Stimulated activated CD4-positive, alpha-beta T cell treated with anti-CD3 and anti-CD28 coated beads, Interleukin-4, amount 100 ng/mL, for 4 hours (primary cell): ENCODE measurements around the gene MAP4K1.

Experiments
- DNase-seq, 2 experiments: peaks; one replicate each; pipeline ENCODE4 v3.0.0-alpha.2; 2020

The MAP4K1 gene

DNA sequence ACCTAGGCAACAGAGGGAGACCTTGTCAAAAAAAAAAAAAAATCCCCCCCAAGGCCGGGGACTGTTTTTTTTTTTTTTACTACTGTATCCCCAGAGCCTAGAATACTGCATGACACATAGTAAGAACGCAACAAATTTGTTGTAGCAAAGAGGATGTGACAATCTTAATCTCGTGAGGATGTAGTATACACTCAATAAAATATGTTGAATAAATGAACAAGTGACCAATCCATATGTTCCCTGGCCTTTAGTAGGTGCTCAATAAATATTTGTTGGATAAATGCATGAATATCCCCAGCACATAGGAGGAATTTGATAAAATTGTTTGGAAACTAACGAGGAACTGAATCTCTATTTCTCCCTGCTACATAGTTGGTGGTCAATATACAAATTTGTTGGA lies 75.7 kb downstream of the MAP4K1 start:
- no peak for DNase-seq

DNA sequence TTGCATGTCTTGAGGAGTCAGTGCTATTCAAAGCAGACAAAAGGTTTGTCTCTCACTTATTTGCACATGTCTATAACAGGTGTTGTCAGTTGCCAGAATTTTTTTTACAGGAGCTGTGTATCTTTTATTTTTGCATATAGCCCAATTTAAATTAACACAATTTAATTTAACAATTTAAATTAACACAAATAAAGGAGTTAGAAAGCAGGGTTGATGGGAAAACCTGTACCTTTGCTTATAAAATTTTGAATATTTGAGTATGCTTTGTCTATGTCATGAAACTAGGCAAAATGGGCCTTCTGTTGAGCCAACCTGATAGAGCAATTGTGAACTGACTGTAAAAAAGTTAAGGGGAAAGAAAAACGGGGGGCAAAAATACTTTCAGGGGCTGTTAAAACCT lies 78.0 kb downstream of the MAP4K1 start:
- DNase-seq = no peak

DNA sequence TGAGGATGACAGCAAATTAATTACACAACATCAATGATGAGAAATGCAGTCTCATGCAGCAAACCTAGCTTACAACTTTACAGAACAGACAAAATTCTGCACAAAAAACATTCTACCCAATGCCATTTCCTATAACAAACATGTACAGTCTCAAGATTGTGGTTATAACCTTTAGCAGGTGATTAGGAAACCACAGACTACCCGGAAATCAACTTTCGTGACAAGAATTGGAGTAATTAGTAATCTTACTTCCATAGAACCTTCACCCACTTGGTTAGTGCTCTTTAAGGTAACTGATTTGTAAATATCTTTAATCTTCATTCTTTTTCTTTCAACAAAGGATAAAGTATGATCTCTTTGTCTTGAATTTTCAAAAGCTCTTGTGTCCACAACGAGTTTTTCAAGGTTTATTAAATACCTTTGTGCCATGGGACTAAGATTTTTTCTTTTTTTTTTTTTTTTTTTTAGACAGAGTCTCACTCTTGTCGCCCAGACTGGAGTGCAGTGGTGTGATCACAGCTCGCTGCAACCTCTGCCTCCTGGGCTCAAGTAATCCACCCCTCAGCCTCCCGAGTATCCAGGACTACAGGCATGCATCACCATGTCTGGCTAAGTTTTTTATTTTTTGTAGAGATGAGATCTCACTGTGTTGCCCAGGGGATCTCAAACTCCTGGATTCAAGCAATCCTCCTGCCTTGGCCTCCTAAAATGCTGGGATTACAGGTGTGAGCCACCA lies 78.8 kb downstream of the MAP4K1 start:
- DNase-seq = peak in 1 of 2 experiments; percentile 18

DNA sequence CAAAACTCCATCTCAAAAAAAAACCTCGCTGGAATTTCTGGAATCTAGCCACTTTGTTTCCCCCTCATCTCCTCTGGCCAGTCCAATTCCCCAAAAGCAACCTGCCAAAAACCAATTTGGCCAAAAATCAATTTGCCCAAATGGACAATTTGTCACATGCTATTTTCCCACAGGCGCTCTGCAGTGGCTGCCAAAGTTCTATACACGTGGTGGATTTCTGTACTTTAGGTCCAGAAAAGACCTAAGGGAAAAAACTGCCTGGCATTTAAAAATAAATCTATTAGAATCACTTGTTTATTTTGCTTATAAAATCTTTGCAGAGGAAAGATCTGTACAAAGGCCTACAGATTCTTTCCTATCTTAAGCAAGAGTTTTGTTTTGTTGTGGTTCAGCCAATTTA lies 79.4 kb downstream of the MAP4K1 start:
- no peak for DNase-seq
